Mesendoderm (in vitro differentiated cells): Measurements from ENCODE around the gene PEDS1.
A peak's percentile ranks its signal among the peaks of the same experiment; 100 is the strongest.

ENCODE experiments used
- DNase-seq: peaks from one replicate; pipeline ENCODE4 v3.0.0; 2013
- H2AK5ac ChIP-seq: 2 replicates; pipeline ENCODE4 v1.6.1; 2013; ENCODE audit warnings: low read length, inconsistent platforms
- H2BK120ac ChIP-seq: 2 replicates; pipeline ENCODE4 v1.6.1; 2013; ENCODE audit warnings: low read depth, mild to moderate bottlenecking, low read length, moderate library complexity, mixed read lengths
- H2BK15ac ChIP-seq: replicated peaks from 2 replicates; pipeline ENCODE4 v1.6.1; 2013; ENCODE audit warnings: low read depth, mild to moderate bottlenecking, moderate library complexity
- H2BK5ac ChIP-seq: 2 replicates; pipeline ENCODE4 v1.6.1; 2013; ENCODE audit warnings: low read length, inconsistent platforms
- H3K18ac ChIP-seq: 2 replicates; pipeline ENCODE4 v1.6.1; 2013; ENCODE audit warnings: mild to moderate bottlenecking, low read length, mixed read lengths
- H3K23ac ChIP-seq: one replicate; pipeline ENCODE4 v1.6.1; 2013; ENCODE audit warnings: low read length
- H3K27ac ChIP-seq: 2 replicates; pipeline ENCODE4 v1.5.1; 2013; ENCODE audit warnings: low read depth, mild to moderate bottlenecking, inconsistent platforms, low read length, moderate library complexity
- H3K27me3 ChIP-seq: 2 replicates; pipeline ENCODE4 v1.6.1; 2013; ENCODE audit warnings: low read length, control low read depth, mild to moderate bottlenecking, inconsistent platforms; ENCODE audit not compliant: insufficient read depth, poor library complexity
- H3K36me3 ChIP-seq: 2 replicates; pipeline ENCODE4 v1.6.1; 2013; ENCODE audit warnings: low read length, inconsistent platforms; ENCODE audit not compliant: control insufficient read depth, insufficient read depth
- H3K4ac ChIP-seq: one replicate; pipeline ENCODE4 v1.6.1; 2013; ENCODE audit warnings: low read depth, mild to moderate bottlenecking, low read length, moderate library complexity
- H3K4me1 ChIP-seq: 2 replicates; pipeline ENCODE4 v1.6.1; 2013; ENCODE audit warnings: low read depth, low read length, inconsistent platforms; ENCODE audit not compliant: control insufficient read depth
- H3K4me2 ChIP-seq: 2 replicates; pipeline ENCODE4 v1.6.1; 2013; ENCODE audit warnings: low read length
- H3K4me3 ChIP-seq: 2 replicates; pipeline ENCODE4 v1.5.1; 2013; ENCODE audit warnings: mild to moderate bottlenecking, low read length
- H3K56ac ChIP-seq: one replicate; pipeline ENCODE4 v1.6.1; 2013; ENCODE audit warnings: low read length
- H3K79me1 ChIP-seq: 2 replicates; pipeline ENCODE4 v1.6.1; 2013; ENCODE audit warnings: low read length, inconsistent platforms
- H3K79me2 ChIP-seq: 2 replicates; pipeline ENCODE4 v1.6.1; 2013; ENCODE audit warnings: mild to moderate bottlenecking, low read length; ENCODE audit not compliant: control insufficient read depth, insufficient read depth
- H3K9ac ChIP-seq: 2 replicates; pipeline ENCODE4 v1.6.1; 2013; ENCODE audit warnings: low read length, inconsistent platforms
- H4K5ac ChIP-seq: one replicate; pipeline ENCODE4 v1.6.1; 2013; ENCODE audit warnings: low read length
- H4K8ac ChIP-seq: one replicate; pipeline ENCODE4 v1.6.1; 2013; ENCODE audit warnings: low read depth, mild to moderate bottlenecking, control low read depth, low read length, moderate library complexity
- WGBS: extraction: QIAGEN DNeasy Blood & Tissue Kit; methylation state at CpG from one replicate; pipeline ENCODE4 v1.1.7; 2013; ENCODE audit warnings: low lambda C conversion rate, missing lambda C conversion rate; ENCODE audit not compliant: insufficient coverage; ENCODE audit errors: extremely low coverage; 5-methylcytosine and 5-hydroxymethylcytosine counted together

Gene PEDS1

GRCh38 chr20:50115591-50116367 is 37.7 kb downstream of the PEDS1 start:
- no peak overlapping the region for H3K4ac ChIP-seq
- no peaks in the 10 kb centered on the region for H3K27me3 ChIP-seq
- peaks cover 3% of the 10 kb centered on the region for H3K4me1 ChIP-seq
- peak overlapping the region; percentile 83 for H3K4me2 ChIP-seq
- H2BK120ac ChIP-seq, result no peak overlapping the region
- peaks cover 21% of the 10 kb centered on the region for H3K79me2 ChIP-seq
- no peak overlapping the region for H3K27ac ChIP-seq
- DNase-seq, result peak; percentile 97
- H3K23ac ChIP-seq, result no peak overlapping the region
- H3K9ac ChIP-seq, result peak overlapping the region; percentile 88
- no peak overlapping the region for H4K8ac ChIP-seq
- no peaks in the 10 kb centered on the region for H3K36me3 ChIP-seq
- no peak overlapping the region for H4K5ac ChIP-seq
- peak overlapping the region; percentile 88 for H3K56ac ChIP-seq
- no peak overlapping the region for H2AK5ac ChIP-seq
- H2BK15ac ChIP-seq, result no peak overlapping the region
- peaks cover 2% of the 10 kb centered on the region for H3K79me1 ChIP-seq
- WGBS, result no CpG with 5 or more reads among the region's 24 CpGs
- no peak overlapping the region for H2BK5ac ChIP-seq
- peak overlapping the region; percentile 75 for H3K4me3 ChIP-seq
- no peak overlapping the region for H3K18ac ChIP-seq

DNA sequence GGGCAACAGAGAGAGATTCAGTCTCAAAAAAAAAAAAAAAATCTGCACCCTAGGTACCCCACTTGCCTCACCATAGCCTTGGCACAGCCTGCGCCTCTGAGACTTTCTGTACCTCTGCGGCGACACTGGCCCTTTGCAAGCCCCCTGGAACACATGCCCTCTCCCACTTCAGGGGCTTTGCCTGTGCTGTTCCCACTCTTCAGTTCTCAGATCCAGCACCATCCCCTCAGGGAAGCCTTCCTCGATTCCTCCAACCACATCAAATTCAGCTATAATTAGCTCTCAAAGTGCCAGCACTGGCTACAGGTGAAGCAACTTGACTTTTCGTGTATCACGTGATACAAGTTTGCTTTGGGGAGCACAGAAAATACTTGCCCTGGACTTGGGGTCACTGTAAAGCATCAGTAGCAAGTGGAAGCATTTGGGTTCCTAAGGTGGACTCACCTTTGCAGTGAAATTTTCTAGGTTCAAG is 38.4 kb downstream of the PEDS1 start:
- no peak overlapping the region for H2BK5ac ChIP-seq
- no CpG with 5 or more reads among the region's 6 CpGs for WGBS
- H3K56ac ChIP-seq, result peak overlapping the region; percentile 88
- no peaks in the 10 kb centered on the region for H3K27me3 ChIP-seq
- H3K36me3 ChIP-seq, result no peaks in the 10 kb centered on the region
- H2AK5ac ChIP-seq, result no peak overlapping the region
- H3K4ac ChIP-seq, result no peak overlapping the region
- H3K27ac ChIP-seq, result no peak overlapping the region
- no peak overlapping the region for H4K8ac ChIP-seq
- peaks cover 28% of the 10 kb centered on the region for H3K79me2 ChIP-seq
- H3K23ac ChIP-seq, result no peak overlapping the region
- no peak overlapping the region for H3K18ac ChIP-seq
- H4K5ac ChIP-seq, result no peak overlapping the region
- no peak for DNase-seq
- H3K4me1 ChIP-seq, result peaks cover 6% of the 10 kb centered on the region
- H2BK15ac ChIP-seq, result no peak overlapping the region
- peak overlapping the region; percentile 83 for H3K4me2 ChIP-seq
- peaks cover 5% of the 10 kb centered on the region for H3K79me1 ChIP-seq
- no peak overlapping the region for H2BK120ac ChIP-seq
- H3K9ac ChIP-seq, result peak overlapping the region; percentile 88
- H3K4me3 ChIP-seq, result peak overlapping the region; percentile 75

GRCh38 chr20:50113420-50114224 is 39.9 kb downstream of the PEDS1 start:
- H3K79me2 ChIP-seq, result peaks cover 40% of the 10 kb centered on the region
- peak overlapping the region; percentile 24 for H3K27ac ChIP-seq
- H3K79me1 ChIP-seq, result peaks cover 5% of the 10 kb centered on the region
- peak overlapping the region; percentile 82 for H3K9ac ChIP-seq
- no peak overlapping the region for H2AK5ac ChIP-seq
- H3K36me3 ChIP-seq, result no peaks in the 10 kb centered on the region
- peak overlapping the region; percentile 83 for H3K18ac ChIP-seq
- peak overlapping the region; percentile 25 for H3K4ac ChIP-seq
- H2BK15ac ChIP-seq, result no peak overlapping the region
- peak overlapping the region; percentile 59 for H3K4me2 ChIP-seq
- H3K56ac ChIP-seq, result peak overlapping the region; percentile 94
- no peak overlapping the region for H2BK5ac ChIP-seq
- H4K5ac ChIP-seq, result no peak overlapping the region
- no peak overlapping the region for H3K23ac ChIP-seq
- H3K4me1 ChIP-seq, result peaks cover 6% of the 10 kb centered on the region
- H3K4me3 ChIP-seq, result peak overlapping the region; percentile 23
- H3K27me3 ChIP-seq, result no peaks in the 10 kb centered on the region
- H2BK120ac ChIP-seq, result no peak overlapping the region
- no peak overlapping the region for H4K8ac ChIP-seq
- no CpG with 5 or more reads among the region's 11 CpGs for WGBS
- DNase-seq, result no peak

DNA sequence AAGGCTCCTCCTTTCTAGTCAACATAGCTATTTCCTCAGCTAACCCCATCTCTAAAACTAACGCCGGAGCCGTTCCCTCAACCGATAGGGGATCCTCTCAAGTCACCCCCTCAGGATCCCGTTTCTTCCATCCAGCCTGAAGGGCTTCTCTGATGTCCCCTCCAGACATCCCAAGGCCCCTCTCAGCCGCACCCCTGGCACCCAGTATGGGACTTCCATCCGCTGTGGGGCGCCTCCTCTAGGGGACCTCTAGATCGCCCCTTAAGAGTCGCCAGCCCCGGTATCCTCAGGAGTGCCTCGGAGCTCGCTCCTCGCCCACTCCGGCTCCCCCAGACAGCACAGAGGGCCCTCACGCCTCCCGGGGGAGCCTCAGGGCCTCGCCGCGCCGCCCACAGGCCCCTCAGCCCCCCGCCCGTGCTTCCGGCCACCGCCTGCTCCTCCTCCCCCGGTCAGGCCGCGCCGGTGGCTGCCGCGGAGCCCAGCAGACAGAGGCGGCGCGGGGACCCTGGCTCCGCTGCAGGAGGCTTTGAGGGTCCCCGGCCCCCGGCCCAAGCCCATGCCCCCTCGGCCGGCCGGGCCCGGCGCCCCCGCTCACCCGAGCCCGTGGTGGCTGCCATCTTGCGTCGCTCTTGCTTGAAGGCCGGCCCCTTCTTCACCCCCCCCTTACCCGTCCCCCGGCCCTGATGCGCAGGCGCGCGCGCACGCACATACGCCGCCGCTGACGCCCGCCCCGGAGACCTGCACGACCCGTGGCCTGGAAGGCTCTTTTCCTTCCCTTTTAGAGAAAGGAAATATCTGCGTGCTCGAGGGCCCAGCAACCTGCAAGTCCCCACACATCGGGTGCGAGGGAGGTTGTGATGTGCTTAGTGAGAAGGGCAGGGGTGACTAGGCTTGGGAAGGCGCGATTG is 40.8 kb downstream of the PEDS1 start, which contains the start of gene UBE2V1:
Gene UBE2V1, minus strand, starts transcription at position 639 of the 908 bp plus-strand sequence. Its CDS starts 22 bp downstream, at position 617.
- H3K36me3 ChIP-seq, result no peaks in the 10 kb centered on the region
- peak within 1 kb of the TSS; percentile 51 for H3K27ac ChIP-seq
- no peak within 1 kb of the TSS for H4K5ac ChIP-seq
- no peak within 1 kb of the TSS for H2AK5ac ChIP-seq
- H2BK5ac ChIP-seq, result peak within 1 kb of the TSS; percentile 72
- H3K56ac ChIP-seq, result peak within 1 kb of the TSS; percentile 94
- H3K4me3 ChIP-seq, result peak within 1 kb of the TSS; percentile 89
- peaks cover 49% of the 10 kb centered on the region for H3K79me2 ChIP-seq
- peak within 1 kb of the TSS; percentile 99 for H3K4ac ChIP-seq
- WGBS, result no CpG with 5 or more reads among the region's 70 CpGs
- H3K4me1 ChIP-seq, result peaks cover 6% of the 10 kb centered on the region
- peak within 1 kb of the TSS; percentile 59 for H3K23ac ChIP-seq
- H2BK120ac ChIP-seq, result peak within 1 kb of the TSS; percentile 75
- H4K8ac ChIP-seq, result peak within 1 kb of the TSS; percentile 3
- H3K27me3 ChIP-seq, result no peaks in the 10 kb centered on the region
- peak within 1 kb of the TSS; percentile 96 for H3K9ac ChIP-seq
- H3K18ac ChIP-seq, result peak within 1 kb of the TSS; percentile 98
- peak; percentile 93 for DNase-seq
- H3K79me1 ChIP-seq, result peaks cover 11% of the 10 kb centered on the region
- H2BK15ac ChIP-seq, result no peak within 1 kb of the TSS
- peak within 1 kb of the TSS; percentile 92 for H3K4me2 ChIP-seq

DNA sequence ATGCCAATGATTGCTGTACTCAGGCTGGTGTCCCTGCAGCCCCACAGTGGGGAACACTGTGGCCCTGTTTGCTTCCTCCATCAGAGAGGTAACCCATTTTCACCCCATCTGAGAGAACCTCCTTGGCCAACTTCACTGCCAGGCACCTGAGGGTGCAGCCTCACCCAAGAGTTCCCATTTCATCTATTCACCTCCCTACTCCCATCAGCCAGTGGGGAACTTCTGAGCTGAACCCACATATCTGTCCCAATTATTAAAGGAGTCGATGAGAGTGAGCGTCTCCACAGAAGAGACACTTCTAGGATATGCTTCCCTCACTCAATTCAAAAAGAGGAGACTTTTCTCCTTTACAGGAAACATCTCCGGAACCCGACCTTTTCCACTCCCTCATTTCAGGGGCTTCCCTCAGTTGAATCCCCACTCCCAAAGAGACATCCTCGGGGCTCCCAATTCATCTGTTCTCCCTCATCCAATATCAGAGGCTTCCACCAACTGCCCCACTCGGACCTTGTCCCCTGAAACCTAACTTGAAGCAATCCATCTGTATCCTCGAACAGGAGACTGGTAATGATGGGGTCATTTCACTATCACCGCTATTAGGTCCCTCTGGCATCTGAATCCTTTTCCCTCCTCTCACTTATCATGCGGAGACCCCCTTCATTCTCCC is 41.6 kb downstream of the PEDS1 start:
- Histone ChIP-seq H3K4me2 (peak overlapping the region; percentile 92), H3K36me3 (no peaks in the 10 kb centered on the region), H2AK5ac (no peak overlapping the region), H3K4me1 (peaks cover 6% of the 10 kb centered on the region), H2BK5ac (peak overlapping the region; percentile 72), H3K9ac (peak overlapping the region; percentile 96), H3K79me1 (peaks cover 13% of the 10 kb centered on the region), H3K18ac (peak overlapping the region; percentile 98), H3K4me3 (peak overlapping the region; percentile 89), H3K27ac (no peak overlapping the region), H3K79me2 (peaks cover 57% of the 10 kb centered on the region), H4K8ac (no peak overlapping the region), H3K27me3 (no peaks in the 10 kb centered on the region), H3K23ac (peak overlapping the region; percentile 59), H2BK15ac (no peak overlapping the region), H3K56ac (peak overlapping the region; percentile 94), H4K5ac (no peak overlapping the region), H3K4ac (no peak overlapping the region), H2BK120ac (no peak overlapping the region)
- DNase-seq, result no peak
- WGBS, result no CpG with 5 or more reads among the region's 9 CpGs
